IMR-90 (cell line): ENCODE measurements around the gene CNTLN.

Source experiments
- BHLHE40 ChIP-seq: fragments of 150-350 bp; IDR thresholded peaks from 2 replicates; pipeline ENCODE4 v1.6.1; 2016; ENCODE audit warnings: mild to moderate bottlenecking, low read depth, low read length
- CEBPB ChIP-seq: IDR thresholded peaks from 2 replicates; pipeline ENCODE4 v1.6.1; 2012; ENCODE audit warnings: low read depth, low read length, improper control_type of control experiment
- CHD1 ChIP-seq: IDR thresholded peaks from 2 replicates; pipeline ENCODE4 v1.6.1; 2012; ENCODE audit warnings: low read depth, low read length, improper control_type of control experiment
- CTCF ChIP-seq: conservative IDR thresholded peaks from 2 replicates; pipeline ENCODE4 v1.5.1; 2012; ENCODE audit warnings: mild to moderate bottlenecking, low read depth, low read length, improper control_type of control experiment
- ELK1 ChIP-seq: fragments of 150-350 bp; IDR thresholded peaks from 2 replicates; pipeline ENCODE4 v1.6.1; 2016; ENCODE audit warnings: low read depth, mild to moderate bottlenecking, low read length, moderate library complexity, borderline replicate concordance
- MAFK ChIP-seq: IDR thresholded peaks from 2 replicates; pipeline ENCODE4 v1.6.1; 2012; ENCODE audit warnings: low read depth, low read length, improper control_type of control experiment
- MAZ ChIP-seq: IDR thresholded peaks from 2 replicates; pipeline ENCODE4 v1.6.1; 2012; ENCODE audit warnings: low read depth, mild to moderate bottlenecking, low read length, improper control_type of control experiment, moderate library complexity, borderline replicate concordance
- MXI1 ChIP-seq: IDR thresholded peaks from 2 replicates; pipeline ENCODE4 v1.6.1; 2012; ENCODE audit warnings: low read depth, mild to moderate bottlenecking, low read length, moderate library complexity, borderline replicate concordance
- POLR2A ChIP-seq: IDR thresholded peaks from 2 replicates; pipeline ENCODE4 v1.6.1; 2012; ENCODE audit warnings: mild to moderate bottlenecking, low read depth, low read length
- RAD21 ChIP-seq: IDR thresholded peaks from 2 replicates; pipeline ENCODE4 v1.6.1; 2012; ENCODE audit warnings: low read length, improper control_type of control experiment
- RCOR1 ChIP-seq: IDR thresholded peaks from 2 replicates; pipeline ENCODE4 v1.6.1; 2012; ENCODE audit warnings: mild to moderate bottlenecking, low read length, improper control_type of control experiment; ENCODE audit not compliant: insufficient replicate concordance
- RFX5 ChIP-seq: IDR thresholded peaks from 2 replicates; pipeline ENCODE4 v1.8.0; 2012; ENCODE audit warnings: low read depth, mild to moderate bottlenecking, low read length, moderate library complexity
- SMC3 ChIP-seq: fragments of 150-350 bp; IDR thresholded peaks from 2 replicates; pipeline ENCODE4 v1.6.1; 2016; ENCODE audit warnings: low read depth, mild to moderate bottlenecking, antibody characterized with exemption, low read length, moderate library complexity
- TF ChIP-seq, protein P1 (sequence below): fragments of 150-350 bp; IDR thresholded peaks from 2 replicates; pipeline ENCODE4 v1.6.1; 2017; ENCODE audit warnings: mild to moderate bottlenecking, antibody characterized with exemption, low read length, low read depth

DNA sequence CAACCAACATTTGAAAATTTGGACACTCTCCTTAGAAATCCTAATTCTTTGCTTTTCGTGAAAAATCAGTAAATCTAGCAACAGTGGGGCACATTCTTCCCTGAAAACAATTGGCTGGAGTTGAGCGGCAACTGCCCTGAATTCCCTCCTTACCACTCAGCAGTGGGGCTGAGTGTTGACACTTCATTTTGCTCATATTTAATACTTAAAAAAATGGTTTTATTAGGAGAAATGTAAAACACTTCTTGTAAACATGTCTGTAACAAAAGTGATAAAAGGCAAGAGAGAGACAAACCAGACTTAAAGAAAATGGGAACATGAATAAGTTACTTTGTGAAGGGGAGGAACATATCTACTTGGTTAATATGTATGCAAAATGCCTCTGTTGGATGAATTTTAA is 193.5 kb downstream of the CNTLN start:
- TF ChIP-seq CTCF = no peak
- no peak for TF ChIP-seq POLR2A
- no peak for TF ChIP-seq MAFK
- no peak for TF ChIP-seq CEBPB
- no peak for TF ChIP-seq MXI1
- TF ChIP-seq RFX5 = no peak
- TF ChIP-seq RCOR1 = no peak
- no peak for TF ChIP-seq RAD21
- TF ChIP-seq SMC3 = no peak
- TF ChIP-seq, protein P1, sequence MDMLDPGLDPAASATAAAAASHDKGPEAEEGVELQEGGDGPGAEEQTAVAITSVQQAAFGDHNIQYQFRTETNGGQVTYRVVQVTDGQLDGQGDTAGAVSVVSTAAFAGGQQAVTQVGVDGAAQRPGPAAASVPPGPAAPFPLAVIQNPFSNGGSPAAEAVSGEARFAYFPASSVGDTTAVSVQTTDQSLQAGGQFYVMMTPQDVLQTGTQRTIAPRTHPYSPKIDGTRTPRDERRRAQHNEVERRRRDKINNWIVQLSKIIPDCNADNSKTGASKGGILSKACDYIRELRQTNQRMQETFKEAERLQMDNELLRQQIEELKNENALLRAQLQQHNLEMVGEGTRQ = no peak
- TF ChIP-seq CHD1 = no peak
- TF ChIP-seq MAZ = no peak
- TF ChIP-seq ELK1 = no peak
- no peak for TF ChIP-seq BHLHE40
